UCSD-AML1 (cell line): ENCODE results near the gene KRT6C.
"Not testable (repeated sequence)": the region's sequence is repeated elsewhere in the genome, so short reads cannot be mapped to it uniquely, and the experiment has no call there.

ENCODE experiments used
- DNase-seq: peaks from one replicate; lab custom pipeline; 2025; ENCODE audit not compliant: unreplicated experiment; lab: John Stamatoyannopoulos, UW

Gene KRT6C

DNA sequence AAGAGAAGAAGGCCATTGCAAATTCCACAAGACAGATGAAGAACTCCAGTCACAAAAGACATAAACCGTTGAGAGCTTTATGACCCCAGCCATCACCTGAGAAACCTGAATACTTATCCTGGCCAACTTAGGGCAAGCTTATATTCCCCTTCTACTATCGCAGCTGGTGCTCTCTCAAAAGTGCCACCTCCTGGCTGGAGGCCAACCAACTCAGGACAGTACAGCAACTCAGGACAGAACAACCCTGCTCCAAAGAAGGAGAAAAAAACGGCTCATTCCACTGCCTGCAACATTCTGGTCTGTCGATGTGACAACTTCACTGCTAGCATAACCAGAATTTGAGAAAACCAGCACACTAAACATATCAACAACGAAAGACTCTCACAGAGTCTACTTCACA, 11.9 kb downstream of the KRT6C start:
- DNase-seq, result no peak

- DNase-seq, result no peak
These were observed 14.7 kb downstream of the KRT6C start for GRCh38 chr12:52458861-52459260.

- no peak for DNase-seq
These were observed 17.8 kb downstream of the KRT6C start for GRCh38 chr12:52455821-52456220.

GRCh38 chr12:52454411-52455201, 19.0 kb downstream of the KRT6C start:
- DNase-seq, result no peak

DNA sequence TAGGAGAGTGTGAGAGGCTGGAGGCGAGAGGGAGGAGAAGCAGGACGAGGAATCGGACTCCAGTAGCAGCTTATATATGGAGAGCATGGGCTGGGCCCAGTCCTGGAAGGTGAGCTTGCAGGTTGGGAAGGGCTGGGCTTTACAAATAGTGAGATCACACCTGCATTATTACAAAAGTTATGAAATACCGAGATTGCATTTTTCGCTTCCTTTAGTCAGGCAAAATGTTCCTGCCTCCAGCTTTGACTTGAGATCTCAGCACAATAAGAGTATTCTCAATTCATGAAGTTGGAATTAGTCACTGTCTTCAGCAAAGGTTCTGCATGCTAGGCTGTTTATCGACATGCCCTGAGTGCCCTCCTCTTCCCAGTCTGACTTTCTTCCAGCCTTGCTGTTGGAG, 21.5 kb downstream of the KRT6C start, which contains the start of gene KRT6B:
KRT6B (minus strand) TSS at position 46 of the 400 bp plus-strand sequence. CDS start 68 bp downstream, outside the sequence.
- DNase-seq, result no peak

DNA sequence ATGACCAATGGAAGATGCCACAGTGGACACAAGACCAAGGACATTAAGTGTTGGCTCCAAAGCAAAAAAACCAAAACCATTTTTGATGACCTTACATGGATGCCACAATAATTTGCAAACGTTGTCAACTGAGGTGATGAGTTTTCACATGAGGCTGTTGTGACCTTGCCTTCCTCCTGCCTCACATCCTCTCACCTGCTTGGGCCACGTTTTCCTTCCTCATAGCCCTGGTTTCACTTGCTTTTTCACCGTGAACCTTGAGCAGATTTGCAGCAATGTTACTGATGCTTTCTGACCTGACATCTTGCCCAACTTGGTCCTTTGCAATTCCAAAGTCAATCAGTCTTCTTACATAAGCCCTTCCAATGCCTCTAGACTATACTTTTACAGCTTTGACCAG, 25.4 kb downstream of the KRT6C start:
- no peak for DNase-seq

DNA sequence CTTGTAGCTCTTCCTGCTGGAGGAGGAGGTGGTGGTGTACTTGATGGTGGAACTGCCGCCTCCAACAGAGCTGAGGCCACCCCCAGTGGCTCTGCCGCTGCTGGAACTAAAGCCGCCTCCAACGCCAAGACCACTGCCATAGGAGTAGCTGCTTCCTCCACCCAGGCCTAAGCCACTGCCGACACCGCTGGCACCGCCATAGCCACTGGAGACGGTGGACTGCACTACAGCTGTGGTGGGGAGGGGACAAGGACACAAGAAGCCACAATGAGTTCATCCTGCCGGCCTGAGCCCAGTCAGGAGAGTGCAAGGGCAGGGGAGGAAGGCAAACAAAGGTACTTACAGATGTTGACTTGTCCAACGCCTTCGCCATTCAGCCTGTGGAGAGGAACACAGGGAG, 26.4 kb downstream of the KRT6C start:
- not testable (repeated sequence) for DNase-seq

DNA sequence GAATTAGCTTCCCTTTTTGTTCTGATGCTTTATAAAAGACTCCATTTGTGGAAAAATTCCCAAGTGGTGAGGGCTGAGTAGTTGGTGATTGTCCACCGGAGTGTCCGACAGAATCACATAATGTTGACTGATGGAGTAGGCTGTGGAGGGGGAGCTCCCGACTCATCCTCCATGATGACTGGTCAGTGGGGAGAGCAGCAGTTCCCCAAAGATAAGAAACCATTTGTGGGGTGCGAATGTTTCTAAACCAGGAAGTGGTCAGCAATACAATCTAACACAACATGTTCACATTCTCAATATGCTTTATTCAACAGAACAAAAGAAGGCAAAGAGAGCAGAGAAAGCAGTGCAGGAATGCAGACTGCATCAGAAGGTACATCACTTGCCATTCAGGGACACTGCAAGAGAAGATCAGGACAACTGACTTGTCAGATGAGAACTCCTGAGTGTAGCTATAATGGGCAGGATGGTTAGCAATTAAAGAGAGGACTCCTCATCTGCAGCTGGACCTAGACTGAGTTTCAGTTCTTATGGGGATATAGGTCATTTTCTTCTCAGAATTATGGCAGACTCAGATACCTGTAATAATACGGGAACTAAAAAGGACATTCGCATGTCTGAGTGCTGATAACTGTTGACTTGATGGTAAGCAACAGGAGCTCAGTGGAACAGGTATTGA, 27.1 kb downstream of the KRT6C start:
- no peak for DNase-seq

DNA sequence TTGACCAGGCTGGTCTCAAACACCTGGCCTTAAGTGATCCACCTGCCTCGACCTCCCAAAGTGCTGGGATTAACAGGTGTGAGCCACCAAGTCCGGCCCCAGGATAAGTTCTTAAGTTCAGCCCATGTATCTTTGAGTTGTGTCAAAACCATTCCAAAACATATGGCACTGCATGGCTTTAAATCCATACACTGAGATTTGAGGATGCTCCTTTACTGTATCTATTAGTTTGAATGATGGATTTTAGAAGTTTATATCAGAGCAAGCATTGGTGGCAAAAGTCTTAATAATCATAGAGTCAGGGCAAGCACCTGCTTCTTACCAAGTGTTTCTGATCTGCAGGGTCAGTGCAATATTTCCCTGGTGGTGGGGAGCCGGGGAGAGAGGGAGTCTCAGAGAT, 27.7 kb downstream of the KRT6C start:
- no peak for DNase-seq

- DNase-seq, result no peak
These were observed 28.7 kb downstream of the KRT6C start for GRCh38 chr12:52444647-52445595.

GRCh38 chr12:52443966-52444365, 29.6 kb downstream of the KRT6C start:
- no peak for DNase-seq

GRCh38 chr12:52442600-52443061, 31.0 kb downstream of the KRT6C start:
- DNase-seq, result no peak

DNA sequence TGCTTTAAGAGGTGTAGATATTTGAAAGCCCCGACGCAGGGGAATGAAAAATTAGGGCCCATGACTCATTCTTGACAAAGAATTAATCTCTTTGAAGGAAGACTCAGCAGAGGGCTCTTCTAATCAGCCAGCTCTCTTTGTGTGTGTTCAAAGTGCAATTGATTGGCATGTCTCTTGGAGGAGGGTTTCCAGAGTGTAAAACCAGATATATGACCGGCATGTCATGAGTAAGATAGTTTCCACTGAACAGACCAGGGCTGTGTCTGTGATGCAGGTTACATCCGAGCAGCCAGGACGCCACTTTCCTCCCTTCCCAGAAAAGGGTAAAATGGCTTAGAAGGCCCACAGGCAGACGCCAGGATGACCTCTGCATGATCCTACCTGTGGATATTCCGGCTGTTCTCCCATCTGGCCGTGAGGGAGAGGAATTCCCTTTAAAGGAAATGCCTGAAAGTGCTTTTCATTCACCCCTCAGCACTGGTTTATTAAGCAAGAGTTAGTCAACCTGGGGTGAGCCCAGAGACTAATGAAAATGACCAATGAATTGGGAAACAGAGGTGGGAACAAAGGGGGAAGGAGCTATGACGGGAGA, 32.2 kb downstream of the KRT6C start:
- DNase-seq, result no peak

DNA sequence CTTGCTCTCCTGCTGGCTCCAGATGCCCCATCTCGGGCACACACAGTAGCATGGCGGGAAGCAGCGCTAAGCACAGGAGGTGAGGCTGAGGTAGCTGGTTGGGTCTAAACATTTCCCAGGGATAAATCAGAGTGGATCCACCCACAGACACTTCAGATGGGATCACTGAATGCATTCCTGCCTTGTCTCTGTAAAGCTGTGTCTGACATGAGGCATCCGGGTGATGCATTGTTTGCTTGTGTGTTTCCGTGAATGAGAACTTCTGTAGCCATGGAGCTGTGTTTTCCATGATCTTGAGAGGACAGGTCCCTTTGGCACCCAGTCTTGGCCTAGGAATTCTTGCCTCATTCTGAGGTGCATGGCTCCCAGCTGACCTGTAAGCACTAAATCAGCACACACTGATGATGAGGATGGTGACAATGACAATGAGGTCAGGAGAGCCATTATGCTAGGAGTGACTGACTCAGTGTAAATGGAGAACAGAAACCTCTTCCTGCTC, 32.7 kb downstream of the KRT6C start:
- no peak for DNase-seq

DNA sequence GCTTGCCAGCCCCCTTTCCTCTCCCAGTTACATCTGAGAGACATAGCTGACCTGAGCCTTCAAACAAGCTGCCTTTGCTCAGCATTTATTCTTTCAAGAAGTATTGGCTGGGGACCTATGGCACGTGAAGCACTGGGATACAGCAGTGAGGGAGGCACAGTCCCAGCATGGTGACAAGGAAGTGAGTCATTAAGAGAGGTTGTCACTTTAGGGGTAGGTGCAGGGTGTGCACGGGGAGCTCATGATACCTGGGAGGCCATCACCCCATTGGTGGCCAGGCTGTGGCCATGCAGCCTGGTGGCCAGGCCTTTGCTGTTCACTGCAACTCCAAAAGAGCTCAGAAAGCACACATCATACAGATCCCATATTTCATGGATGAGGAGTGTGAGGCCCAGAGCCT, 33.8 kb downstream of the KRT6C start:
- DNase-seq, result no peak

DNA sequence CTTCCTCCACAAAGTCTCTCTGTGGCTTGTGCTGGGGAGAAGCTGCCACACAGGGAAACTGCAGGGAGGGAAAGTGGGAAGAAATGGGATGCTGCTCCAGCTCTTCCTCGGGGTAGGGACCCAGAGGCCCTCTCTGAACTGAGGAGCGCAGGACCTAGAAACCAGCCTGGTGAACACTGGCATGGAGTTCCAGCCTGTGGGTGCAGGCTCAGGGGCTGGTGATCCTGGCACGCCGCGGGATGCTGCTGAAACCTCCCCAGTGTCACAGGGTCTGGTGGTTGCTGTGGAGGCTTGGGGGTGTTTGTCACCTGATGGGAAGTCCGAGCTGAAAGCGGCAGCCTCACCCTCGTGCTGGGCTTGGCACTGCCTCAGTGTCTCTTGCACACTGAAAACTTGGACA, 34.2 kb downstream of the KRT6C start:
- DNase-seq, result no peak

DNA sequence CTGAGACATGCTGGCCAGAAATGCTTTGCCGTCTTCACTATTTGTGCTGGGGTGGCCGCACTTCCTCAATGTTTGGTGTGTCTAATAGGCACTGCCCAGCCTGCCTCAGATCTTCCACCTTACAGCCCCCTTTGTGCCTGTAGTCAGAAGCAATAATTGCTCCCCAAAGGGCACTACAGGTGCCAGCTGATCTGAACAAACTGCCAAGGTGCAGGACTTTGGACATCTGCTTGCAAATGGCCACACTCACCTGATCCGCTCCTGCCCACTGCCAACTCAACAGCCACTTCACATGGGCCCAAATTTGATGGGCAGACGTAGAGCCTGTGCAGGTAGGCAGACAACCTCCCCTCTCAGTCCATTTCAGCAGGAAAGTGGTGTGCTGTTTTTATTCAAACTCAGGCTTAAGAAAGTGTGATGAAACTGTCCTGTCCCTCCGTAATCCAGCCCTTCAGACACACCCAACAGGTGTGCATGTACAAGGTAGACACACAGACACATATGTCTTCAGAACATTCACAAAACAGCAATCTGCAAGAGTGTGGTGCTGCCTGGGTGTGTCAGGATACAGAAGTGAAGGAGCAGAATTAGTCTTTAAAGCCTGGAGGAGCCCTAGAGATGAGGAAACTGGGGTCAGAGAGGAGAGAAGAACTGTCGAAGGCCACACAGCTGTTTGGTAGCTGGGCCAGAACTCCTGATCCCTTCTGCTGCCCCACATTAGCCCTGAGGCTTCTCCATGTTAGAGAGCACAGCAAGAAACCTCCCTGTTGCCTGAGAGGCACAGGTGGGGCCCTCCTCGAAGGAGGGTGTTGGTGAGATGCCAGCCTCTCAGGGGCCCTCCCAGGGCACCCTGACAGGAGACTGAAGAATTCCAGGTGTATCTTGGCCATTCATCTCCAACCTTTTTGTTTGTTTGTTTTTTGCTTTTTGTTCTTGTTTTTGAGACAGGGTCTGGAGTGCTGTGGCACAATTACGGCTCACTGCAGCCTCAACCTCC, 35.0 kb downstream of the KRT6C start:
- DNase-seq, result no peak

DNA sequence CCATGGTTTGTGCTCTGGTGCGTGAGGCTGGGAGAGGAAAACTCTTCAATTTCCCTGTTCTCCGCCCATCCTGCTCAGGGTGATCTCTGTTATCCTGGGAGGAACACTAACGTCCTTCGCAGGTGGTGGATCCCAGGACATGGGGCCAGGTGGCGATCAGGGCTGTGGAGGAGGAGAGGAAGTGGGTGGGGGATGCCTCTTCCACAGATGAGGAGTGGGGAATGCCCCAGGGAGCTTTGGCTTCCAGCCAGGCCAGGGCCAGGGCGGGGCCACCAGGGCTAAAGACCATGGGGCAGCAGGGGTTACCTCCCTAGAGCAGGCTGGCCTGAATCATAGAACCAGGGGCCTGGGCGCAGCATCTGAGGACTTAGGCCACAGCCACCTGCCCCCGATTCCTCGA, 36.1 kb downstream of the KRT6C start:
- no peak for DNase-seq

GRCh38 chr12:52436828-52437474, 36.7 kb downstream of the KRT6C start:
- DNase-seq, result no peak
